ENCODE data around the gene RELN.

DNA sequence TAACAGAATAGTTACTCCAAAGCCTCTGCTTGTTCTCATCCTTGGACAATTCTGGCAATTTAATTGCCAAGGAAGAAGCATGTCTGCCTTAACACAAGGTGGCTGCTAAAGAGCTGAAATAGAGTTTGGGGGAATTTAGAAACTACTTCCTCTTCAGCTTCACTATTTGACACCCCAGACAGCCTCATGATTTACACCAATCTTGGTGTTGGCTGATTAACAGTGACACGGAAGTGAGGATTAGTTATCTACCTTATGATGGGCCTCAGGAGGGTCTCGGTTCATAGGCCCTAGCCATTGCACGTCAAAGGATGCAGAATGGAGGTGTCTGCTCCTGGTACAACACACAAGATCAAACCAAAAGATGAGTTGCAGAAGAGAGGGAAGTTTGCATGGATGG is 102.4 kb downstream of the RELN start:
- TF ChIP-seq, protein P1, sequence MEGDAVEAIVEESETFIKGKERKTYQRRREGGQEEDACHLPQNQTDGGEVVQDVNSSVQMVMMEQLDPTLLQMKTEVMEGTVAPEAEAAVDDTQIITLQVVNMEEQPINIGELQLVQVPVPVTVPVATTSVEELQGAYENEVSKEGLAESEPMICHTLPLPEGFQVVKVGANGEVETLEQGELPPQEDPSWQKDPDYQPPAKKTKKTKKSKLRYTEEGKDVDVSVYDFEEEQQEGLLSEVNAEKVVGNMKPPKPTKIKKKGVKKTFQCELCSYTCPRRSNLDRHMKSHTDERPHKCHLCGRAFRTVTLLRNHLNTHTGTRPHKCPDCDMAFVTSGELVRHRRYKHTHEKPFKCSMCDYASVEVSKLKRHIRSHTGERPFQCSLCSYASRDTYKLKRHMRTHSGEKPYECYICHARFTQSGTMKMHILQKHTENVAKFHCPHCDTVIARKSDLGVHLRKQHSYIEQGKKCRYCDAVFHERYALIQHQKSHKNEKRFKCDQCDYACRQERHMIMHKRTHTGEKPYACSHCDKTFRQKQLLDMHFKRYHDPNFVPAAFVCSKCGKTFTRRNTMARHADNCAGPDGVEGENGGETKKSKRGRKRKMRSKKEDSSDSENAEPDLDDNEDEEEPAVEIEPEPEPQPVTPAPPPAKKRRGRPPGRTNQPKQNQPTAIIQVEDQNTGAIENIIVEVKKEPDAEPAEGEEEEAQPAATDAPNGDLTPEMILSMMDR (IDR thresholded peaks at IDR 0.05), result no peak
- no peak for TF ChIP-seq POLR2AphosphoS5 (IDR thresholded peaks at IDR 0.05; ENCODE audit: low read depth, low read length)
- TF ChIP-seq TCF7L2 (IDR thresholded peaks at IDR 0.05; ENCODE audit: low read depth, low read length), result no peak

Measured in Panc1 (cell line).